AG10803 (cell line): ENCODE data around the gene FNDC3B.

Source experiments
- DNase-seq: peaks from one replicate; pipeline ENCODE4 v3.0.0; 2010; ENCODE audit warnings: low read depth
- H3K4me3 ChIP-seq: 2 replicates; pipeline ENCODE4 v1.5.1; 2011; ENCODE audit warnings: mild to moderate bottlenecking, low read length, control low read depth
- CTCF ChIP-seq: conservative IDR thresholded peaks from 2 replicates; pipeline ENCODE4 v1.5.1; 2011; ENCODE audit warnings: mild to moderate bottlenecking, low read length, control low read depth, inconsistent platforms

FNDC3B gene

GRCh38 chr3:172199850-172200369, 160.5 kb downstream of the FNDC3B start:
- no peak for DNase-seq
- TF ChIP-seq CTCF = no peak

DNA sequence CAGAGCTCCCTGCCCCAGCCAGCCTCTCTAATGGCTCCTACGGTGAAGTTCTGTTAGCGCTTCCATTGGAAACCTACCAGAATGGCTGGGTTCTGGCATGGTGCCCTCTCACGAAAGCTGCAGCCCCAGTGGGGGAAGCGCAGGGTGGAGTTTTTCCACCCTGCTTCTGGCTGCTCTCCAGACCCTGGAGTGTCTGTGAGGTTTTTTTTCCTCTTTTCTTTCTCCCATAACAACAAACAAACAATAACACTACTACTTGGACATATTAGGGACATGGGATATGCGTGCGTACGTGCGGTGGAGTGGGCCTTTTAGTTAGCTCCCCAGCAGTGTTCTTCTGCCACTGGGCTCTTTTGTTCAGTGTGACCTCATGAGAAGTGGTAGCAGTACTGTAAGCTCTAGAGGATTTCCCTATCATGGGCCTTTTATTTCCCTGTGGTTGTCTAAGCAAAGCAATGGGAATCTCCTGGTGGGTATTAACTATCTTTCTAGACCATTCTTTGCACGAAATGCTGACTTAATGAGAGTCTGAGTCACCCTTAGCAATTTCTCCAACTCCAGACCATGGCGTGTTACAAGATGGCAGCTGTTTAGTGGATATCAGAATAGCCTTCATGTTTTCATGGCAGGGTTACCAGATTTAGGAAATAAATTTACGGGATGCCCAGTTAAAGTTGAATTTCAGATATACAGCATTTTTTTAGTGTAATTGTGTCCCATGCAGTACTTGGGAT, 161.9 kb downstream of the FNDC3B start:
- no peak overlapping the region for H3K4me3 ChIP-seq
- no peak for TF ChIP-seq CTCF
- peak; percentile 94 for DNase-seq

More at GRCh38 chr3:172199850-172200369, 160.5 kb downstream of the FNDC3B start:
- no peak overlapping the region for H3K4me3 ChIP-seq

DNA sequence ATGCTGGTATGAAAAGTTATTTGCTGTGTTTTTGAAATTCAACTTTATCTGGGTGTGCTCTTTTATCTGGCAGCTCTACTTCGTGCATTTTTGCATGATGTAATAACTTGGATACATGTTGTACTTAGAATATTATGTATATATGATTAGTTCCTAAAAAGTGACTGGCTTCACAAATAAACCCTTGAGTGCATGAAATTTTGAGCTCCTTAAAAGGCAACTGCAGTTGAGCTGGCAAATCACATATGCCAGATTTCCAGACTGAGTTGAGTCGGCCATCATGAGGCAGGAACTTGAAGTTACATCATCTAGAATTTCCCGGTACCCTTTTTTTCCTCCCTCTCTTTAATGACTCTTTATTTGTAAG, 162.5 kb downstream of the FNDC3B start:
- TF ChIP-seq CTCF = peak; percentile 33
- H3K4me3 ChIP-seq = no peak overlapping the region
- DNase-seq = peak; percentile 83

GRCh38 chr3:172202797-172203196, 163.4 kb downstream of the FNDC3B start:
- DNase-seq = no peak
- peak; percentile 22; the same call in 1 of the 2 replicates for TF ChIP-seq CTCF
- H3K4me3 ChIP-seq = no peak overlapping the region

DNA sequence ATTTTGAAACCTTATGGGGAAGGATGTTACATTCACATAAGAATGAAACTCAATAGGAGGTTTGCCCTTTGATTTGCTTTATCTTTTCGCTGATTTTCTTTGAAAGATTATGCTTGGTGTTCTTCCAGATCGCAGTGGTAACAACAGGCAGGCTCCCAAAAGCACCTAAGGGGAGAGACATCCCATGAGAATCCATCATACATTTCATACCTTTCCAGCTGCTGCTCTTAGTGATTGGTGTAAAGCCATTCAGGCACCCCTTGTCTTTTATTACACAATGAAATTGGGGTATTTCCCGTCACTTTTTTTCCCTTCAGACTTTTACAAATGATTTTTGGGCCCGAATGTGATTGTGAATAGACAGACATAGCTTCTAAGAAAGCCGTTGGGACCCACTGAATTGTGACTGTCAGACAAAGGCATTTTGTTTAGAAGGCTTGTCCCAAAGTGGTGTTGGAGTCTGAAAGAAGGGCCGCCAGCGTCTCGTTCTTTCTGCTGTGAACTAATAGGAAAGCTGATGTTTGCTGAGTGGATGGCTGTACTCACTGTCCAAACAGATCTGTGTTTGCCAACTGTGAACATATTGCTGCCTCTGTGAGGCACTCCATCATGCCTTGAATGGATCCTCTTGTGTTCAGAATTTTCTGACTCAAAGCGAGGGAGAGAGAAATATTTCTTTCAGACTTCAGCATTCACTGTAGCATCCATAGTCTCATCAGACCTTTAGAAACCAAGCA, 164.3 kb downstream of the FNDC3B start:
- DNase-seq = peak; percentile 29
- TF ChIP-seq CTCF = no peak
- H3K4me3 ChIP-seq = no peak overlapping the region

GRCh38 chr3:172204716-172205115, 165.3 kb downstream of the FNDC3B start:
- TF ChIP-seq CTCF = no peak
- H3K4me3 ChIP-seq = no peak overlapping the region
- DNase-seq = no peak
